Measurements from ENCODE around the gene DDX51.

The DDX51 gene

DNA sequence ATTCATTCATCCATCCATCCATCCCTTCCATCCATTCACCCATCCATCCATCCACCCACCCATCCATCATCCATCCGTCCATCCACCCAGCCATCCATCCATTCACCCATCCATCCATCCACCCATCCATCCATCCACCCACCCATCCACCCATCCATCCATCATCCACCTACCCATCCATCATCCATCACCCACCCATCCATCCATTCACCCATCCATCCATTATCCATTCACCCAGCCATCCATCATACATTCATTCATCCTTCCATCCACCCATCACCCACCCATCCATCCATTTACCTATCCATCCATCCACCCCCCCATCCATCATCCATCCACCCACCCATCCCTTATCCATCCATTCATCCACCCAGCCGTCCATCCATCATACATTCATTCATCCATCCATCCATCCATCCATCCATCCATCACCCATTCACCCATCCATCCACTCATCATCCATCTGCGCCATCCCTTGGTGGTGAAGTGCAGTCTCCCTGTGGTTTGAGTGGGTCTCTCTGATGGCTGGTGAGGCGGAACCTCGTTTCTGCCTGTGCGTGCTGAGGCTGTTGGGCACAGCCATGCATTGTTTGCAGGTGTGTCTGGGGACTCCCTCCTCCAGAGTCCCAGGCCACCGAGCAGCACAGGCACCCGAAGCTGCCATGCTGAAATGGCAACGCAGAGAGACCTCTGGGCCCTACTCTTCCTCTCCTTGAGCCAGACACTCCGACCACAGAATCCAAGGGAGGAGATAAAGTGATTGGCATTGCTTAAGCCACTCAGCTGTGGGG lies 22.9 kb upstream of the DDX51 start:
- no peak for DNase-seq
- TF ChIP-seq POLR2A (IDR thresholded peaks at IDR 0.05; ENCODE audit: low read length) (no peak), GATA1 (IDR thresholded peaks at IDR 0.05; ENCODE audit: low read depth, low read length) (no peak)

DNA sequence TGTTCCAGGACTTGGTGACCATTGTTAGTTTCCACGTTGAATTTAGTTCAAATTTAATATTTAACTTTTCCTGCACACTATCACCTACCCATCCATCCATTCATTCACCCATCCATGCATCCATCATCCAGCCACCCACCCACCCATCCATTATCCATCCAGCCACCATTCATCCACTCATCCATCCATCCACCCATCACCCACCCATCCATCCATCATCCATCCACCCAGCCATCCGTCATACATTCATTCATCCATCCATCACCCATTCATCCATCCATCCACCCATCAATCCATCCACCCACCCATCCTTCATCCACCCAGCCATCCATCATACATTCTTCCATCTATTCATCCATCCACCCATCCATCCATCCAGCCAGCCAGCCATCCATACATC lies 22.0 kb upstream of the DDX51 start:
- DNase-seq: no peak
- TF ChIP-seq POLR2A (IDR thresholded peaks at IDR 0.05; ENCODE audit: low read length) (no peak), GATA1 (IDR thresholded peaks at IDR 0.05; ENCODE audit: low read depth, low read length) (no peak)

DNA sequence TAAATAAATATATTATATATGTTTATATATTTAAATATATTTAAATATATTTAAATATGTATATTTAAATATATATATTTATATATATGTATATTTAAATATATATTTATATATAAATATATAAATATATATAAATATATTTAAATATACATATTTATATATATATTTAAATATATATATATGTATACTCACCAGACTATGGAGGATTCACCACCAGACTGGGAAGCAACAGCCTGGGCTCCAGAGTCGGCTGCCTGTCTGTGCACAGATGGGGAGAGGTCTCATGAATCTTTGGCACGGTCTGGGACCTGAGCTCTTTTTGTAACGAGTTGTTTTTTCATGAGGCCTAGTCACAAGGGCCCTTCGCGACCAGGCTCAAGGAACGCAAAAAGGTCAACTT lies 21.5 kb upstream of the DDX51 start:
- TF ChIP-seq POLR2A (IDR thresholded peaks at IDR 0.05; ENCODE audit: low read length) (no peak), GATA1 (IDR thresholded peaks at IDR 0.05; ENCODE audit: low read depth, low read length) (no peak)
- no peak for DNase-seq

DNA sequence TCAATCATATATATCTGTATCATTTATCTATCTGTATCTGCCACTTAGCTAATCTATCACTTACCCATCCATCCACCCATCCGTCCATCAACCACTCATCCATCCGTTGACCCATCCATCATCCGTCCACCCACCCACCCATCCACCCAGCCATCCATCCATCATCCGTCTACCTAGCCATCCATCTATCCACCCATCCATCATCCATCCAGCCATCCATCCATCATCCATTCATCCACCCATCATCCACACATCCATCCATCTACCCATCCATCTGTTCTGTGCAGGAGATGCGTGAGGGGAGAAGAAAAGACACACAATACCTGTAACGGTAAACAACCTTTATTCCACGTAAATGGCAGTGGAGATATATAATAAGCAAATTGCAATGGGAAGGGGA lies 20.3 kb upstream of the DDX51 start:
- DNase-seq: no peak
- TF ChIP-seq POLR2A (IDR thresholded peaks at IDR 0.05; ENCODE audit: low read length) (no peak), GATA1 (IDR thresholded peaks at IDR 0.05; ENCODE audit: low read depth, low read length) (no peak)

DNA sequence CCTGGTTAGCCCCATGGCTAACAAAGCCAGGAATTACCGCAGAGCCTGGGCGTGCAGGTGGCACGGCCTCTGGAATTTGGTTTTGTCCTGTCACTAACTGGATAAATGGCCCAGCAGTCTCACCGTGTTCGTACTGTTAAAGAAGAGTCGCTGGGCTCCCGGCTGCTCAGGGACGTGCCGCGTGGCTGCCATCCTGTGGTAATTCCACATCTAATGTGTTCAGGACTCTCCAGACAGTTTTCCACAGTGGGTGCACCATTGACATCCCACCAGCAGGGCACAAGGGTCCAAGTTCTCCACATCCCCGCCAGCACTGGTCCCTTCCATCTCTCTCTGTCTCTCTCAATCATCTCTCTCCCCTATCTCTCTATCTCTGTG lies 19.8 kb upstream of the DDX51 start:
- TF ChIP-seq GATA1 (IDR thresholded peaks at IDR 0.05; ENCODE audit: low read depth, low read length): no peak
- TF ChIP-seq POLR2A (IDR thresholded peaks at IDR 0.05; ENCODE audit: low read length): no peak
- no peak for DNase-seq

DNA sequence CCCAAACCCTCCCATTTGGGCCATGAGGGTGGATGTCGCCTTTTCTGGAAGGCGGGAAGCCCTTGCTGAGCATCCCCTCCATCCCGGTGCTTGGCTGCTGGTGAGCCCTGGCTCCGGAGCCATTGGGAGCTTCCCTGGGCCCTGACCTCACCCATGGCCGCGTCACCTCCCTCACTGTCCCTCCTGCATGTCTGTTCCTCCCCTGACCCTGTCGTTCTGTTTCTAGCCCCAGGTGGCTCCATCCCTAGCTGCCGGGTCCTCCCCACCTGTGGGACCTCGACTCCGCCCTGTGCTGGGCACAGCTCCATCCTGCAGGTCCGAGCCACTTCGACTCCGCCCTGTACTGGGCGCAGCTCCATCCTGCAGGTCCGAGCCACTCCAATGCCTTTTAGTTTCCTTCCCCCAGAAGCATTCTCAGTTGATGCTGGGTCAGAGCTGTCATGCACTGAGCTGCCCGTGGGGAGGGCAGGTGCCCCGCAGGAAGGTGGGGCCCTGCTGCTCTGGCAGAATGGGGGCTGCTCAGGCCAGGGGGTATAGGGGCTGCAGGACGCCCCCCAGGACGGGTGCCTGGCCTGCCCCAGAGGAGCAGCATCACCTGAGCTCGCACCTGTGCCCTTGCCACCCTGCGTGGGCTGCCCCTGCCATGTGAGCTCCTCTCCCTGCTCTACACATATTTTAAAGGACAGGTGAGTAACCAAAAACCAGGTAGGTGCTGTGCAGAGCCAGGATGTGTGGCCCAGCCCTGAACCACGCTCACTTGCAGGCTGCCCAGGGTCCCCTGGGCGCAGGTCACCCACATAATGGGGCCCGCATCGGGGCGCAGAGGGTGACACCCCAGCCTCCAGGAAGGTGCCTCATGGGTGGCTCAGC lies 19.2 kb upstream of the DDX51 start:
- TF ChIP-seq POLR2A (IDR thresholded peaks at IDR 0.05; ENCODE audit: low read length): no peak
- no peak for TF ChIP-seq GATA1 (IDR thresholded peaks at IDR 0.05; ENCODE audit: low read depth, low read length)
- DNase-seq: no peak

DNA sequence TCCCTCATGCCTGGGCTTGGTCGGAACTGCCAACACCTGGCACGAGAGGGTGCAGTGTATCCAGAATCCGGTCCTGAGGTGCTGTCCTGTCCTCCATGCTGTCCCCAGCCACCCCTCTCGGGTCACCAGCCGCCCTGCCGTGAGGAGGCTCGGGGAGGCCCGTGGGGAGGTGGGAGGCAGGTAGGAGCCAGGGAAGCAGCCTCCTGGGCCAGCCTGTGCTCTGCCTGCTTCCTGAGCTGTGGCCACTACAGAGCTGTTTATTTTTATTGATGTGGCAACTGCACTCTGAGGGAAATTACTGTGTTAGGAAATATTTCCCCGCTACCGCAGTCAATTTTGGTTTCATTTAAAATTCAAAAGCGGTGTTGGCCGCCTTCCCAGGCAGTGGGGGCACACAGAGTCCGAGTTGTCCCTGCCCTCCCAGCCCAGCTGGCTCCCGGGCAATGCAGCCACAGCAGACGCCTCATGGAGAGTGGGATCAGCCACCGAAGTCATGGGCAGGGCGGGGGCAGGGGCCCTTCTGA lies 18.5 kb upstream of the DDX51 start:
- no peak for DNase-seq
- no peak for TF ChIP-seq POLR2A (IDR thresholded peaks at IDR 0.05; ENCODE audit: low read length)
- no peak for TF ChIP-seq GATA1 (IDR thresholded peaks at IDR 0.05; ENCODE audit: low read depth, low read length)

DNA sequence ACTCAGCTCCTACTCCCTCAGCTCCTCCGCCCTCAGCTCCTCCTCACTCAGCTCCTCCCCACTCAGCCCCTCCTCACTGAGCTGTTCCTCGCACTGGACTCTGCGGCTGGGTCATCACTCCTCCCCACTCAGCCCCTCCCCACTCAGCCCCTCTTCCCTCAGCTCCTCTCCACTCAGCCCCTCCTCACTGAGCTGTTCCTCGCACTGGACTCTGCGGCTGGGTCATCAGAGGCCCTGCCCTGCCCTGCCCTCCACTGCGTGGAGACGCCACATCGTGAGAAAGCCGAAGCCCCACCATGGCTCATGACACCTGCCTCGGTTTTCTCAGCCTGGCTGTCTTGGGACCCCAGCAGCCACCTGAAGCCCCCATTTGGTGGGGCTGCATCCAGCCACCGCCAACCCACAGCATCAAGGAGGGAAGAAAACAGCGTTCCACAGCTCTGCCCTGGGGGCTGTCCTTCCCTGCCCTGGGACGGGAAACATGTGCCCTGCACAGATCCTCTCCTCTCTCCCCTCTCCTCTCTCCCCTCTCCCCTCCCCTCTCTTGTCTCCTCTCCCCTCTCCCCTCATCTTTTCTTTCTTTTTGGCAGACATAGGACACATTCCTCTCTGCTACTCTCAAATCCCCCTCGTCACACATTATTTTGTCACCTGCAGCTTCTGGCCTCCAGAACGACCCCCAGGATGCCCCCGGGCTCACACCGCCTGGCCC lies 17.8 kb upstream of the DDX51 start:
- no peak for TF ChIP-seq GATA1 (IDR thresholded peaks at IDR 0.05; ENCODE audit: low read depth, low read length)
- no peak for TF ChIP-seq POLR2A (IDR thresholded peaks at IDR 0.05; ENCODE audit: low read length)
- DNase-seq: no peak

DNA sequence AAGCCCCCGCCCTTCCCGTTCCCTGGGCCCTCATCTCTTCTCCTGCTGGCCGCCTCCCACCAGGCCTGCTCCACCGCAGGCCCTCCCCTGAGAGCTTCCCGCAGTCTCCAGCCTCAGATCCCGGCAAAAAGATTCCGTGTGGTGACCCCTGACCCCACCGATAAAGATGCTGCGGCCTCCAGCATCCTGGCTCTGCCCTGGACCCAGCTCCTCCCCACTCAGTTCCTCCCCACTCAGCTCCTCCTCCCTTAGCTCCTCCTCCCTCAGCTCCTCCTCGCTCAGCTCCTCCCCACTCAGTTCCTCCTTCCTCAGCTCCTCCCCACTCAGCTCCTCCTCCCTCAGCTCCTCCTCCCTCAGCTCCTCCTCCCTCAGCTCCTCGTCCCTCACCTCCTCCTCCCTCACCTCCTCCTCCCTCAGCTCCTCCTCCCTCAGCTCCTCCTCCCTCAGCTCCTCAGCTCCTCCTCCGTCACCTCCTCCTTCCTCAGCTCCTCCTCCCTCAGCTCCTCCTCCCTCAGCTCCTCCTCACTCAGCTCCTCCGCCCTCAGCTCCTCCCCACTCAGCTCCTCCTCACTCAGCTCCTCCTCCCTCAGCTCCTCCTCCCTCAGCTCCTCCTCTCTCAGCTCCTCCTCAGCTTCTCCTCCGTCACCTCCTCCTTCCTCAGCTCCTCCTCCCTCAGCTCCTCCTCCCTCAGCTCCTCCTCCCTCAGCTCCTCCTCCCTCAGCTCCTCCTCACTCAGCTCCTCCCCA lies 17.1 kb upstream of the DDX51 start:
- TF ChIP-seq GATA1 (IDR thresholded peaks at IDR 0.05; ENCODE audit: low read depth, low read length) (no peak), POLR2A (IDR thresholded peaks at IDR 0.05; ENCODE audit: low read length) (no peak)
- DNase-seq: peak in 1 of 2 experiments; percentile 12

DNA sequence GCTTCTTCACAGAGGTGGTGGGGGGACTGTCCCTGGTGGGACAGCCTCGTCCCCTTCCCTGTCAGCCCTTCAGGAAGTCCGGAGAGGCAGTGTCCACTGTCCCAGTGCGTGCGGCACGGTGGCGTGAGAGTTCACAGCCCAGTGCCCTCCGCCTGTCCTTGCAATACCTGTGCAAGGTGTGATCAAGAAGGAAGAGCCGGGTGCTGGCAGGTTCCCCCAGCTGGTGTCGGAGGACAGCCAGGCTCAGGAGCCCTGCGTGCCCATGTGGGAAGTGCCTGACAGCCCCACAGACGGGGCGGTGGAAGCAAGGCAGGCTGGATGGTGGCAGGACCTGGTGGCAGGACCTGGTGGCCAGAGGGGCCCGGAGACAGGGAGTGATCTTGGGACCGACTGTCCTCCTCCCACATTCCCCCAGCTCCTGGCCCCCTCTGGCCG lies 16.5 kb upstream of the DDX51 start:
- no peak for DNase-seq
- TF ChIP-seq POLR2A (IDR thresholded peaks at IDR 0.05; ENCODE audit: low read length) (no peak), GATA1 (IDR thresholded peaks at IDR 0.05; ENCODE audit: low read depth, low read length) (no peak)

DNA sequence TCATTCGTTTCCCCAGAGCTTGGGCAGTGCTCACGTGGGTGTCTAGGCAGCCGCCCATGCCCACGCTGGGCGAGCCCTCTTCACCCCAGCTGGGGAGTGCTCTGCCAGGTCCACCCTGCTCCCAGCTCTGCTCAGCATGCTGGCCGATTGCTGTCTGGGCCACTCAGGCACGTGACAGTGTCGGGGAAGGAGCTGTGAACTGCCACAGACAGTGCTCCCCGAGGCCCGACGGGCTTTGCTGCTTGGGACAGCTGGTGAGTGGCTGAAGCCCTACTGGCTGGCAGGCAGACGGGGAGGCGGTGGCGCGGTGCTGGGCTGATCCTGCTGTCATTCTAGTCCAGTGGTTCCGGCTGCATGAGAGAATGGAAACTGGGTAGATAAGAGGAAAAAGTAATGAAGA lies 15.9 kb upstream of the DDX51 start:
- TF ChIP-seq GATA1 (IDR thresholded peaks at IDR 0.05; ENCODE audit: low read depth, low read length) (no peak), POLR2A (IDR thresholded peaks at IDR 0.05; ENCODE audit: low read length) (no peak)
- peak in 1 of 2 experiments; percentile 46 for DNase-seq

DNA sequence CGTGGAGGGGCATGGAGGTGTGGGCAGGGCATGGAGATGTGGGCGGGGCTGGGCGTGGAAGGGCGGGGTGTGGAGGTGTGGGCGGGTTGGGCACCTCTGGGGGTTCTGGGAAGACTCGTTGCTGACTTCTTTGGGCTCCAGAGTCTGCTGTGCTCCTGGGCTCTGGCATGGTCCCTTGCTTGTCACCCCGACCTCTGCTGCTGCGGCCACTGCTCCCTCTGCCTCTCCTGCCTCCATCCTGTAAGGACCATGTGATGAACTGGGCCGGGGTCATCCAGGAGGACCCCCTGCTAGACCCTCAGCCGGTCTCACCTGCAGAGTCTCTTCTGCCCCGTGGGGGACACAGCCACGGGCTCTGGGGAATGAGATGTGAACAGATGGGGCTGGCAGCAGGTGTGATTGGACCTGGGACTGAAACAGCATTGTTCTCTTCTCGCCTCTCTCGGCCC lies 15.5 kb upstream of the DDX51 start:
- TF ChIP-seq GATA1 (IDR thresholded peaks at IDR 0.05; ENCODE audit: low read depth, low read length) (no peak), POLR2A (IDR thresholded peaks at IDR 0.05; ENCODE audit: low read length) (no peak)
- no peak for DNase-seq
